Astrocyte of the cerebellum (primary cell): ENCODE measurements around the gene CPTP.

Experiments used
- DNase-seq: peaks from one replicate; pipeline ENCODE4 v3.0.0-alpha.2; 2011; ENCODE audit warnings: low read depth
- H3K4me3 ChIP-seq: 2 replicates; pipeline ENCODE4 v1.5.1; 2011; ENCODE audit warnings: mild to moderate bottlenecking, low read depth, low read length, moderate library complexity
- CTCF ChIP-seq: IDR thresholded peaks from 2 replicates; pipeline ENCODE4 v1.5.1; 2012; ENCODE audit warnings: low read length, low read depth, moderate library complexity, mild to moderate bottlenecking; ENCODE audit errors: missing control alignments
- in situ Hi-C: cut with HindIII; loops from 2 replicates; pipeline ENCODE4 v1.10.0; 2017; ENCODE audit warnings: low sequenced_read_pairs

The CPTP gene

DNA sequence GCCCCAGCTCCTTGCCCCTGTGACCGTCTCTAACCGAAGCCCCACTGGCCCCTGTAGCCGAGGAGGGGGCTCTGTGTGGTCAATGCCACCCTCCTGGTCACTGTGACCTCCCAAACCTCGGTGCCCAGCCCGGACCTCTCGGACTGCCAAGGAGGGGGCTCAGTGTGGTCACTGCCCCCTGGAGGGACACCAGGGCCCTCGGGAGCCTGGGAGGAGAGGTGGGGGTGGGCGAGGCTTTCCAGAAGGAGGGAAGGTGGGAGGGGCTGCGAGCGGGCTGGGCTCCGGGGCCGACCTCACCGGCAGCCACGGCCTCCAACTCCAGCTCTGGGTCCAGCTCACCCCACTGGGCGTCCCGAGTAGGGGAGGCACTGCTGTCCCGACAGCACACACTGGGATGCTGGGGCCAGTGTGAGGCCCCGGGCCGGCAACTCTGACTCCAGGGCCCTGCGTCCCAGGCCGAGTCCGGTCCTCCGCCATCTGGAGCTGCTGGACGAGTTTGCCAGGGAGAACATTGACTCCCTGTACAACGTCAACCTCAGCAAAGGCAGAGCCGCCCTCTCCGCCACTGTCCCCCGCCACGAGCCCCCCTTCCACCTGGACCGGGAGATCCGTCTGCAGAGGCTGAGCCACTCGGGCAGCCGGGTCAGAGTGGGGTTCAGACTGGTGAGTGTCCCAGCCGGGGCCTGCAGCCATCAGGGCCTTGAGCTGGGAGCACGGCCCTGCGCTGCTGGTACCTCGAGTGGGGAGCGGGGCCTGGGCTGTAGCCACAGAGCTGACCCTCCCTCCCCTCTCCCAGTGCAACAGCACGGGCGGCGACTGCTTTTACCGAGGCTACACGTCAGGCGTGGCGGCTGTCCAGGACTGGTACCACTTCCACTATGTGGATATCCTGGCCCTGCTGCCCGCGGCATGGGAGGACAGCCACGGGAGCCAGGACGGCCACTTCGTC, 38.0 kb upstream of the CPTP start:
- TF ChIP-seq CTCF = no peak
- H3K4me3 ChIP-seq = no peak overlapping the region
- in situ Hi-C loops = loop anchor here (25.0 kb wide), 1 partner anchor 149 kb away; no protein-coding TSS in a partner anchor

DNA sequence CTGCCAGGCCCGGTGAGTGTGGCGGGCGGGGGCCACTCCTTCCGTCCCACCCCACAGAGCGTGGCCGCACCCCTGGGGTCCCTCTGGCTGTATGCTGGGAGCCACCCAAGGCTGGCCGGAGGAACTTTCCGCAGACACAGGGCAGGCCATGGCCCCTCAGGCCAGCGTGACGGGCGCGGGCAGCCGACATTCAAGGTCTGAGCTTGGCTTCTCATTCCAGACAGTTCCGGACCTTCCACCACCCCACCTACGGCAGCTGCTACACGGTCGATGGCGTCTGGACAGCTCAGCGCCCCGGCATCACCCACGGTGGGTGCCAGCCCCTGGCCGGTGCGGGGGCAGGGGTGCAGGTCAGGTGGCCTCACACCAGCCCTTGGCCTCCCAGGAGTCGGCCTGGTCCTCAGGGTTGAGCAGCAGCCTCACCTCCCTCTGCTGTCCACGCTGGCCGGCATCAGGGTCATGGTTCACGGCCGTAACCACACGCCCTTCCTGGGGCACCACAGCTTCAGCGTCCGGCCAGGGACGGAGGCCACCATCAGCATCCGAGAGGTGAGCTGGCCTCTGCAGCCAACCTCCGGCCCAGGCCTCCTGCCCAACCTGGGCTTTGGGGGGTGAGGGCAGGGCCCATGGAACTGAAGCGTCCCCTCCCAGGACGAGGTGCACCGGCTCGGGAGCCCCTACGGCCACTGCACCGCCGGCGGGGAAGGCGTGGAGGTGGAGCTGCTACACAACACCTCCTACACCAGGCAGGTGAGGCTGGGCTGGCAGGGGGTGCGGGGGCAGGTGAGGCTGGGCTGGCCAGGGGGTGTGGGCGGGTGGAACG, 37.1 kb upstream of the CPTP start:
- DNase-seq = no peak
- H3K4me3 ChIP-seq = no peak overlapping the region
- TF ChIP-seq CTCF = no peak
- in situ Hi-C loops = loop anchor here (25.0 kb wide), 1 partner anchor 150 kb away; no protein-coding TSS in a partner anchor

More for the DNA sequence above, 38.0 kb upstream of the CPTP start:
- no peak for DNase-seq

DNA sequence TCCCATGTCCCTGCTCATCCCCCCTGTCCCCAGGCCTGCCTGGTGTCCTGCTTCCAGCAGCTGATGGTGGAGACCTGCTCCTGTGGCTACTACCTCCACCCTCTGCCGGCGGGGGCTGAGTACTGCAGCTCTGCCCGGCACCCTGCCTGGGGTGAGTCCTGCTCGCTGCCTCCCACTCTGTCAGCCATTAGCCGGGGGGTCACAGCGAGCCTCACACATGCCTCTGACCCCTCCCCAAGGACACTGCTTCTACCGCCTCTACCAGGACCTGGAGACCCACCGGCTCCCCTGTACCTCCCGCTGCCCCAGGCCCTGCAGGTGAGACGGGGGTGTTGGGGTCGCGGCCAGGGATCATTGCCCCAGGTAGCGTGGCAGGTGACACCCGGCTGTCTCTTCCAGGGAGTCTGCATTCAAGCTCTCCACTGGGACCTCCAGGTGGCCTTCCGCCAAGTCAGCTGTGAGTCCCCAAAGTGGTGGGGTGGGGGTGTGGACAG, 34.3 kb upstream of the CPTP start:
- peak; percentile 5 for DNase-seq
- H3K4me3 ChIP-seq = no peak overlapping the region
- peak; percentile 65 for TF ChIP-seq CTCF
- in situ Hi-C loops = loop anchor here (25.0 kb wide), 1 partner anchor 153 kb away; no protein-coding TSS in a partner anchor

GRCh38 chr1:1291023-1291528, 33.5 kb upstream of the CPTP start:
- no peak for TF ChIP-seq CTCF
- no peak overlapping the region for H3K4me3 ChIP-seq
- in situ Hi-C loops = loop anchor here (25.0 kb wide), 1 partner anchor 154 kb away; no protein-coding TSS in a partner anchor
- no peak for DNase-seq

DNA sequence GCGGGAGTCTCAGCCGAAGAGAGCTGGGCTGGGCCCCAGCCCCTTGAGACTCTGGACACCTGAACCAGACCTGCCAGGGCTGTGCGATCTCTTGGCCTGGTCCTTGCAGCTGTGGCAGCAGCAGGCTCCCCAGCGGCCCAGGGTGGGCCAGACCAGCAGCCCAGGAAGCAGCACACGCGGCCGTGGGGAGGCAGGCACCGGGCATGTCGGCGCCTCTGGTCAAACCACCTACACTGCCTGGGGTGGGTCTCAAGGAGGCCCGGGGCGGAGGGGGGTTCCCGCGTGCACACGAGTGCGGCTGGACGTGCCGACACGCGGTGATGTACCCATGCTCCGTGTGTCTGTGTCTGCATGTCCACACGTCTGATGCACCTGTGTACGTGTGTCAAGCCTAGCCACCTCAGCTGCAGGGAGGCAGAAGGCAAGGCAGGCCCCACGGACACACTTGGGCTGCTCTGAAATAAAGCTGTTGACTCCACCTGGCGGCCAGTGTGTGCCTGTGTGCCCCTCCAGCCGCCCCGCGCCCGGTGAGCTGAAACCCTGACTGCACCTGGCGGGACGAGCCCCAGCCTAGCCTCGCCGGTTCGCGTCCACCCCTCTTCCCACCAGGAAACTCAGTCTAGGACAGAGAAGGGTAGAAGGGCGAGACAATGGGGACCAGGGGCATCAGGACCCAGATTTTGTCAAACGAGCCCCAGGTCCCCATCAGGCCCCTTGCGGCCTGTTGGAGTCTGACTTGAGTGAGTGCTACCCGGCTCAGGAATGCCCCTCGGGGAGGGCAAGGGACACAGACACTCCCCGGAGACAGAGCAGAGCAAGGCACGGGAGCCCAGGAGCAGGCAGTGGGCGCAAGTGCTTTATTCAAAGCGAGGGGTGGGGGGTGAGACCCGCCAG, 32.8 kb upstream of the CPTP start:
- DNase-seq = peak; percentile 33
- TF ChIP-seq CTCF = peak; percentile 56
- in situ Hi-C loops = loop anchor here (25.0 kb wide), 1 partner anchor 154 kb away; no protein-coding TSS in a partner anchor
- H3K4me3 ChIP-seq = no peak overlapping the region
